ENCODE measurements around the gene XRCC5.

Gene XRCC5

GRCh38 chr2:216108967-216109921 is at the start of gene XRCC5:
Gene XRCC5 (plus strand): TSS chr2:216109348. CDS start chr2:216109437, 89 bp downstream.
- Histone ChIP-seq H3K27me3 (ENCODE audit: low read length) (no peaks in the 10 kb centered on the region), H3K79me2 (ENCODE audit: insufficient read depth, low read length) (peaks cover 51% of the 10 kb centered on the region), H3K9me3 (ENCODE audit: insufficient read depth, low read length) (no peaks in the 10 kb centered on the region), H3F3A (ENCODE audit: insufficient read depth) (peaks cover 46% of the 10 kb centered on the region), H3K27ac (ENCODE audit: low read depth, low read length) (peak within 1 kb of the TSS; percentile 70), H2AFZ (ENCODE audit: low read depth, low read length, severe bottlenecking) (peak within 1 kb of the TSS; percentile 59), H3K4me2 (ENCODE audit: low read depth, low read length, poor library complexity, severe bottlenecking) (peak within 1 kb of the TSS; percentile 96), H3K36me3 (ENCODE audit: low read length) (peaks cover 35% of the 10 kb centered on the region), H3K9me2 (replicated peaks; ENCODE audit: insufficient read depth, low read length) (no peaks in the 10 kb centered on the region), H4K20me1 (ENCODE audit: low read depth, low read length) (peaks cover 21% of the 10 kb centered on the region), H3K9ac (ENCODE audit: low read length) (peak within 1 kb of the TSS; percentile 98), H3K4me3 (ENCODE audit: insufficient read depth, low read length, poor library complexity, severe bottlenecking) (peak within 1 kb of the TSS; percentile 97)
- TF ChIP-seq CTCF (IDR thresholded peaks at IDR 0.05; ENCODE audit: insufficient read depth, low read length, poor library complexity, severe bottlenecking): no peak
- TF ChIP-seq EZH2phosphoT487 (conservative IDR thresholded peaks at IDR 0.05; ENCODE audit: low read length): no peak

- TF ChIP-seq CTCF (IDR thresholded peaks at IDR 0.05; ENCODE audit: insufficient read depth, low read length, poor library complexity, severe bottlenecking): no peak
- TF ChIP-seq EZH2phosphoT487 (conservative IDR thresholded peaks at IDR 0.05; ENCODE audit: low read length): no peak
- no peaks in the 10 kb centered on the region for H3K36me3 ChIP-seq (ENCODE audit: low read length)
- H4K20me1 ChIP-seq (ENCODE audit: low read depth, low read length): no peaks in the 10 kb centered on the region
- H3K9me3 ChIP-seq (ENCODE audit: insufficient read depth, low read length): no peaks in the 10 kb centered on the region
- no peaks in the 10 kb centered on the region for H3K79me2 ChIP-seq (ENCODE audit: insufficient read depth, low read length)
- no peaks in the 10 kb centered on the region for H3F3A ChIP-seq (ENCODE audit: insufficient read depth)
- no peak overlapping the region for H2AFZ ChIP-seq (ENCODE audit: low read depth, low read length, severe bottlenecking)
- H3K9ac ChIP-seq (ENCODE audit: low read length): no peak overlapping the region
- H3K4me2 ChIP-seq (ENCODE audit: low read depth, low read length, poor library complexity, severe bottlenecking): no peak overlapping the region
- no peak overlapping the region for H3K4me3 ChIP-seq (ENCODE audit: insufficient read depth, low read length, poor library complexity, severe bottlenecking)
- H3K9me2 ChIP-seq (replicated peaks; ENCODE audit: insufficient read depth, low read length): no peaks in the 10 kb centered on the region
- no peak overlapping the region for H3K27ac ChIP-seq (ENCODE audit: low read depth, low read length)
- H3K27me3 ChIP-seq (ENCODE audit: low read length): no peaks in the 10 kb centered on the region
These were observed 45.0 kb upstream of the XRCC5 start for GRCh38 chr2:216064014-216064630.

GRCh38 chr2:216064665-216065064 is 44.5 kb upstream of the XRCC5 start:
- Histone ChIP-seq H3K27me3 (ENCODE audit: low read length) (no peaks in the 10 kb centered on the region), H3K9ac (ENCODE audit: low read length) (no peak overlapping the region), H3K36me3 (ENCODE audit: low read length) (no peaks in the 10 kb centered on the region), H3K4me2 (ENCODE audit: low read depth, low read length, poor library complexity, severe bottlenecking) (no peak overlapping the region), H3K9me3 (ENCODE audit: insufficient read depth, low read length) (no peaks in the 10 kb centered on the region), H3F3A (ENCODE audit: insufficient read depth) (no peaks in the 10 kb centered on the region), H3K27ac (ENCODE audit: low read depth, low read length) (no peak overlapping the region), H3K4me3 (ENCODE audit: insufficient read depth, low read length, poor library complexity, severe bottlenecking) (no peak overlapping the region), H2AFZ (ENCODE audit: low read depth, low read length, severe bottlenecking) (no peak overlapping the region), H3K9me2 (replicated peaks; ENCODE audit: insufficient read depth, low read length) (no peaks in the 10 kb centered on the region), H3K79me2 (ENCODE audit: insufficient read depth, low read length) (no peaks in the 10 kb centered on the region), H4K20me1 (ENCODE audit: low read depth, low read length) (no peaks in the 10 kb centered on the region)
- TF ChIP-seq EZH2phosphoT487 (conservative IDR thresholded peaks at IDR 0.05; ENCODE audit: low read length): no peak
- no peak for TF ChIP-seq CTCF (IDR thresholded peaks at IDR 0.05; ENCODE audit: insufficient read depth, low read length, poor library complexity, severe bottlenecking)

Measured in SU-DHL-6 (cell line).